H1 (cell line): ENCODE results near the gene RWDD1. TPM values are rescaled to one million over a fixed set of nuclear protein-coding genes. Genes with fewer than 3 reads are reported as not detected.

Experiments
- CTCF ChIA-PET: fragments of 300-600 bp; sonication (Branson Sonifier 250); formaldehyde crosslinking; loops from one replicate; lab custom pipeline; 2021; ENCODE audit not compliant: partially characterized antibody; lab: Charles Lee
- POLR2A ChIA-PET: fragments of 300-600 bp; sonication (Branson Sonifier 250); formaldehyde crosslinking; loops from one replicate; lab custom pipeline; 2021; ENCODE audit warnings: inconsistent platforms; ENCODE audit not compliant: partially characterized antibody; lab: Charles Lee
- DNase-seq, 2 experiments: peaks; one replicate each; pipeline versions ENCODE4 v3.0.0 to v3.0.0-alpha.2; 2010 to 2022; ENCODE audit warnings: low spot score in 2 of 2, low read depth in 1 of 2, mixed read lengths in 1 of 2
- FAIRE-seq: peaks from 2 replicates; lab custom pipeline; 2011; peaks lifted over from hg19 to GRCh38; lab: Jason Lieb, UNC
- H2AFZ ChIP-seq: 2 replicates; pipeline ENCODE4 v1.8.1; 2012; ENCODE audit warnings: low read length, inconsistent platforms
- H2AK5ac ChIP-seq: 2 replicates; pipeline ENCODE4 v1.6.1; 2013; ENCODE audit warnings: low read depth, low read length
- H2BK120ac ChIP-seq: replicated peaks from 2 replicates; pipeline ENCODE3; 2013; ENCODE audit warnings: low read depth, low read length, inconsistent platforms
- H2BK12ac ChIP-seq: 2 replicates; pipeline ENCODE4 v1.6.1; 2013; ENCODE audit warnings: low read depth, low read length
- H2BK15ac ChIP-seq: 2 replicates; pipeline ENCODE4 v1.6.1; 2013; ENCODE audit warnings: low read length
- H2BK20ac ChIP-seq: 2 replicates; pipeline ENCODE4 v1.6.1; 2013; ENCODE audit warnings: low read length
- H2BK5ac ChIP-seq: 2 replicates; pipeline ENCODE4 v1.6.1; 2013; ENCODE audit warnings: low read depth, low read length
- H3K14ac ChIP-seq: 2 replicates; pipeline ENCODE4 v1.6.1; 2013; ENCODE audit warnings: inconsistent platforms; ENCODE audit not compliant: insufficient read length
- H3K18ac ChIP-seq: 2 replicates; pipeline ENCODE4 v1.6.1; 2013; ENCODE audit warnings: low read length; ENCODE audit errors: extremely low read depth
- H3K23ac ChIP-seq: 2 replicates; pipeline ENCODE4 v1.6.1; 2013; ENCODE audit warnings: inconsistent platforms; ENCODE audit not compliant: insufficient read length
- H3K23me2 ChIP-seq: 2 replicates; pipeline ENCODE4 v1.6.1; 2013; ENCODE audit warnings: low read depth, low read length
- H3K27ac ChIP-seq: 2 replicates; pipeline ENCODE4 v1.6.1; 2011; ENCODE audit warnings: low read depth, low read length, inconsistent platforms
- H3K27me3 ChIP-seq, 4 experiments: replicated peaks in 1 of 4; 1 replicate in 1 of 4; 2 replicates in 3 of 4; pipeline versions ENCODE4 v1.6.1 to v1.8.1; 2011 to 2013; ENCODE audit warnings: low read length in 3 of 4, mild to moderate bottlenecking in 3 of 4, inconsistent platforms in 2 of 4, mixed read lengths in 2 of 4, moderate library complexity in 1 of 4; ENCODE audit not compliant: control insufficient read depth in 3 of 4, insufficient read depth in 3 of 4; ENCODE audit errors: extremely low read depth in 1 of 4
- H3K36me3 ChIP-seq, 4 experiments: 2 replicates each; pipeline versions ENCODE4 v1.6.1 to v1.8.1; 2011 to 2013; ENCODE audit warnings: mild to moderate bottlenecking in 4 of 4, low read length in 3 of 4, moderate library complexity in 2 of 4, control low read depth in 1 of 4, inconsistent platforms in 1 of 4; ENCODE audit not compliant: insufficient read depth in 4 of 4, control insufficient read depth in 2 of 4
- H3K4ac ChIP-seq: replicated peaks from 2 replicates; pipeline ENCODE3; 2013; ENCODE audit warnings: low read length, low read depth, mixed read lengths, inconsistent platforms; ENCODE audit not compliant: insufficient read length
- H3K4me1 ChIP-seq, 4 experiments: replicated peaks in 1 of 4; 1 replicate in 1 of 4; 2 replicates in 3 of 4; pipeline versions ENCODE4 v1.6.1 to v1.8.1; 2011 to 2013; ENCODE audit warnings: low read length in 3 of 4, inconsistent platforms in 2 of 4, mixed read lengths in 1 of 4; ENCODE audit not compliant: insufficient read depth in 4 of 4, control insufficient read depth in 3 of 4
- H3K4me2 ChIP-seq, 2 experiments: 2 replicates each; pipeline versions ENCODE4 v1.6.1 to v1.8.1; 2011 to 2013; ENCODE audit warnings: low read depth in 2 of 2, low read length in 2 of 2, control low read depth in 1 of 2, inconsistent platforms in 1 of 2, mild to moderate bottlenecking in 1 of 2; ENCODE audit not compliant: insufficient read depth in 1 of 2
- H3K4me3 ChIP-seq, 4 experiments: fragments of 200-600, 300-600 bp in 1 of 4; sonication (generic), shearing (Covaris generic), sonication (Bioruptor Twin) in 1 of 4; 2 replicates each; pipeline versions ENCODE4 v1.5.1 to v1.8.1; 2011 to 2016; ENCODE audit warnings: low read length in 4 of 4, low read depth in 3 of 4, control low read depth in 2 of 4, inconsistent platforms in 2 of 4, mild to moderate bottlenecking in 2 of 4, mixed read lengths in 1 of 4, moderate library complexity in 1 of 4; ENCODE audit not compliant: insufficient read depth in 2 of 4; ENCODE audit errors: extremely low read depth in 1 of 4
- H3K56ac ChIP-seq: replicated peaks from 2 replicates; pipeline ENCODE3; 2013; ENCODE audit warnings: low read depth, mild to moderate bottlenecking, mixed read lengths, low read length, inconsistent platforms; ENCODE audit not compliant: insufficient read length
- H3K79me1 ChIP-seq: 2 replicates; pipeline ENCODE4 v1.6.1; 2013; ENCODE audit warnings: low read depth, low read length, control low read depth
- H3K79me2 ChIP-seq, 2 experiments: 2 replicates each; pipeline versions ENCODE4 v1.6.1 to v1.8.1; 2012 to 2013; ENCODE audit warnings: low read length in 2 of 2, mild to moderate bottlenecking in 2 of 2, inconsistent platforms in 1 of 2; ENCODE audit not compliant: insufficient read depth in 2 of 2, control insufficient read depth in 1 of 2
- H3K9ac ChIP-seq, 4 experiments: replicated peaks in 1 of 4; 1 replicate in 1 of 4; 2 replicates in 3 of 4; pipeline versions ENCODE4 v1.6.1 to v1.8.1; 2011 to 2013; ENCODE audit warnings: low read depth in 3 of 4, low read length in 3 of 4, control low read depth in 2 of 4, mild to moderate bottlenecking in 2 of 4, moderate library complexity in 2 of 4, inconsistent platforms in 1 of 4; ENCODE audit errors: extremely low read depth in 1 of 4
- H3K9me3 ChIP-seq, 2 experiments: 2 replicates each; pipeline versions ENCODE4 v1.6.1 to v1.8.1; 2012 to 2013; ENCODE audit warnings: mild to moderate bottlenecking in 2 of 2, moderate library complexity in 2 of 2, control low read depth in 1 of 2, inconsistent platforms in 1 of 2, low read depth in 1 of 2, low read length in 1 of 2, mixed read lengths in 1 of 2; ENCODE audit not compliant: insufficient read depth in 2 of 2
- H4K20me1 ChIP-seq, 2 experiments: replicated peaks in 1 of 2; 2 replicates each; pipeline versions ENCODE3 to v1.8.1; 2011 to 2013; ENCODE audit warnings: inconsistent platforms in 2 of 2, low read length in 2 of 2, mild to moderate bottlenecking in 1 of 2; ENCODE audit not compliant: insufficient read depth in 2 of 2, control insufficient read depth in 1 of 2
- H4K5ac ChIP-seq: 2 replicates; pipeline ENCODE4 v1.6.1; 2013; ENCODE audit warnings: low read length, low read depth, mixed read lengths, inconsistent platforms; ENCODE audit not compliant: insufficient read length
- H4K8ac ChIP-seq: 2 replicates; pipeline ENCODE4 v1.8.0; 2013; ENCODE audit warnings: mild to moderate bottlenecking, moderate library complexity, low read length, inconsistent platforms; ENCODE audit not compliant: insufficient read depth; ENCODE audit errors: extremely low read depth
- H4K91ac ChIP-seq: replicated peaks from 2 replicates; pipeline ENCODE3; 2013; ENCODE audit warnings: low read length, mixed read lengths, inconsistent platforms; ENCODE audit not compliant: insufficient read length
- BACH1 ChIP-seq: IDR thresholded peaks from 2 replicates; pipeline ENCODE4 v1.6.1; 2012; ENCODE audit warnings: low read length, improper control_type of control experiment
- CBX5 ChIP-seq: fragments of 300-800, 300-1000 bp; sonication (generic); IDR thresholded peaks from 2 replicates; pipeline ENCODE4 v1.7.1; 2016; ENCODE audit warnings: antibody characterized with exemption, low read length, low read depth
- CHD1 ChIP-seq: IDR thresholded peaks from 2 replicates; pipeline ENCODE4 v1.6.1; 2012; ENCODE audit warnings: low read depth, low read length, improper control_type of control experiment
- EP300 ChIP-seq, 2 experiments: IDR thresholded peaks; 1 replicate in 1 of 2; 2 replicates in 1 of 2; pipeline ENCODE4 v1.6.1; 2011 to 2012; ENCODE audit warnings: low read depth in 2 of 2, low read length in 2 of 2, mild to moderate bottlenecking in 2 of 2, borderline replicate concordance in 1 of 2, inconsistent platforms in 1 of 2, moderate library complexity in 1 of 2
- EZH2 ChIP-seq: fragments of 200-600 bp; sonication (generic); IDR thresholded peaks from 2 replicates; pipeline ENCODE4 v1.7.1; 2012; ENCODE audit warnings: low read depth, mild to moderate bottlenecking, moderate library complexity, low read length, inconsistent platforms; ENCODE audit not compliant: severe bottlenecking
- GTF2F1 ChIP-seq: IDR thresholded peaks from 2 replicates; pipeline ENCODE4 v1.6.1; 2012; ENCODE audit warnings: low read depth, low read length, improper control_type of control experiment, borderline replicate concordance
- KDM1A ChIP-seq: fragments of 200-600, 300-600 bp; sonication (generic); IDR thresholded peaks from 2 replicates; pipeline ENCODE4 v1.7.1; 2016; ENCODE audit warnings: mild to moderate bottlenecking, low read length, borderline replicate concordance
- MAFK ChIP-seq: IDR thresholded peaks from 2 replicates; pipeline ENCODE4 v1.6.1; 2012; ENCODE audit warnings: low read depth, mild to moderate bottlenecking, improper control_type of control experiment, low read length
- SAP30 ChIP-seq: fragments of 300-600 bp; sonication (generic); IDR thresholded peaks from 2 replicates; pipeline ENCODE4 v1.7.1; 2012; ENCODE audit warnings: low read length, moderate library complexity, mild to moderate bottlenecking, inconsistent platforms; ENCODE audit not compliant: insufficient read depth, insufficient replicate concordance
- TBP ChIP-seq: IDR thresholded peaks from 2 replicates; pipeline ENCODE4 v1.6.1; 2011; ENCODE audit warnings: low read depth, low read length, improper control_type of control experiment
- WGBS, 2 experiments: shearing (Covaris generic) in 1 of 2; methylation state at CpG; one replicate each; pipeline versions ENCODE4 v1.1.6 to v1.1.7; 2013 to 2015; ENCODE audit warnings: low lambda C conversion rate in 2 of 2, mixed read lengths in 2 of 2, inconsistent platforms in 1 of 2, low coverage in 1 of 2, missing lambda C conversion rate in 1 of 2; ENCODE audit not compliant: insufficient replicate concordance in 2 of 2, insufficient coverage in 1 of 2, insufficient read length in 1 of 2; ENCODE audit errors: extremely low coverage in 1 of 2, missing lambda C conversion rate in 1 of 2; 5-methylcytosine and 5-hydroxymethylcytosine counted together
- polyA plus RNA-seq, 7 experiments: library from polyadenylated mRNA; depleted of rRNA in 3 of 7; stranded (reverse) in 5 of 7; unstranded in 2 of 7; fragments of >200 nt in 5 of 7; fragments of 200-250 nt in 2 of 7; gene quantifications; 1 replicate in 5 of 7; 2 replicates in 1 of 7; 4 replicates in 1 of 7; pipeline versions ENCODE4 v1.2.1 to v1.2.3, GENCODE V29; 2011 to 2013; ENCODE audit warnings: missing spikeins in 2 of 7, mixed read lengths in 2 of 7
- total RNA-seq: library from RNA; stranded (reverse); fragmentation: NEBNext Ultra II Directional; extraction: Animal tissue kit (Norgen Biotek cat#: 25700); gene quantifications from 2 replicates; pipeline ENCODE4 v1.2.1, GENCODE V29; 2021

Gene RWDD1
- total and polyA plus RNA-seq, 2 of the 8 experiments (the other 6 are each of a cell fraction or from before 2014, with no cell fraction given) = 19.5 to 35.2 TPM

- Histone ChIP-seq H2BK12ac (no peak within 1 kb of the TSS), H3K27ac (no peak within 1 kb of the TSS), H2BK15ac (no peak within 1 kb of the TSS), H3K79me1 (no peaks in the 10 kb centered on the region), H3K4me2 (no peak within 1 kb of the TSS), H3K4ac (no peak within 1 kb of the TSS), H3K18ac (no peak within 1 kb of the TSS), H4K91ac (no peak within 1 kb of the TSS), H4K20me1 (no peaks in the 10 kb centered on the region), H3K56ac (no peak within 1 kb of the TSS), H3K79me2 (no peaks in the 10 kb centered on the region), H3K14ac (no peak within 1 kb of the TSS), H3K4me1 (peaks cover 0 to 3% (median 0%) of the 10 kb centered on the region in 4 experiments; a peak in 1 of 7 replicates), H3K27me3 (no peaks in the 10 kb centered on the region), H2AFZ (no peak within 1 kb of the TSS), H2BK20ac (no peak within 1 kb of the TSS), H3K36me3 (no peaks in the 10 kb centered on the region), H3K23me2 (no peaks in the 10 kb centered on the region), H2BK120ac (no peak within 1 kb of the TSS), H2AK5ac (no peak within 1 kb of the TSS), H3K9ac (no peak within 1 kb of the TSS), H4K8ac (no peak within 1 kb of the TSS), H3K4me3 (no peak within 1 kb of the TSS), H2BK5ac (no peak within 1 kb of the TSS), H3K23ac (no peak within 1 kb of the TSS), H3K9me3 (no peaks in the 10 kb centered on the region), H4K5ac (no peak within 1 kb of the TSS)
- DNase-seq (no peak), FAIRE-seq (no peak)
- ChIA-PET CTCF (interaction anchor here (1.0 to 4.7 kb wide), 4 partner anchors 10 to 278 kb away, joined by 3 to 21 read pairs (median 4); no protein-coding TSS in a partner anchor), POLR2A (no interaction called here)
- WGBS, 2 experiments = 89% methylated on average over 4 of the region's 4 CpGs; no CpG with 5 or more reads in 1 of the 2 experiments
- TF ChIP-seq MAFK = no peak
- no peak for TF ChIP-seq SAP30
- TF ChIP-seq CHD1 = no peak
- TF ChIP-seq TBP = no peak
- TF ChIP-seq BACH1 = no peak
- TF ChIP-seq CBX5 = no peak
- TF ChIP-seq EP300 (IDR thresholded peaks at IDR 0.05; ENCODE audit: borderline replicate concordance in 1 of 2, low read depth in 2 of 2, low read length in 2 of 2) = no peak
- no peak for TF ChIP-seq GTF2F1
- TF ChIP-seq KDM1A = no peak
- TF ChIP-seq EZH2 = no peak
Measured at GRCh38 chr6:116545651-116546050, 25.7 kb upstream of the RWDD1 start, which contains the start of gene TRAPPC3L. TRAPPC3L (minus strand) TSS chr6:116545684; CDS start chr6:116545514, 170 bp downstream.
